MM.1S (cell line): Measurements from ENCODE around the gene HSPA2.

Experiments used
- CTCF ChIP-seq: fragments of 300-600 bp; sonication (generic); IDR thresholded peaks from 2 replicates; pipeline ENCODE4 v1.5.1; 2016; ENCODE audit warnings: antibody characterized with exemption, low read length, mixed read lengths
- EZH2 ChIP-seq: fragments of 300-600 bp; sonication (generic); optimal IDR thresholded peaks from 2 replicates; pipeline ENCODE3; 2017; ENCODE audit warnings: low read depth, mild to moderate bottlenecking, antibody characterized with exemption, low read length, mixed read lengths
- EZH2phosphoT487 ChIP-seq: fragments of 300-600 bp; sonication (generic); IDR thresholded peaks from 2 replicates; pipeline ENCODE4 v1.6.1; 2018; ENCODE audit warnings: antibody characterized with exemption, low read length

- TF ChIP-seq EZH2 = no peak
- TF ChIP-seq CTCF = no peak
- TF ChIP-seq EZH2phosphoT487 = no peak
Measured at GRCh38 chr14:64544607-64545312, 4.2 kb downstream of the HSPA2 start.
